DMS 273 (cell line): ENCODE measurements around the gene TOR1A.
A peak's percentile ranks its signal among the peaks of the same experiment; 100 is the strongest.
"Not testable (repeated sequence)": the region's sequence is repeated elsewhere in the genome, so short reads cannot be mapped to it uniquely, and the experiment has no call there.

Source experiments
- DNase-seq: peaks from one replicate; lab custom pipeline; 2025; ENCODE audit not compliant: unreplicated experiment; lab: John Stamatoyannopoulos, UW

TOR1A gene

GRCh38 chr9:129783516-129784361 is 40.2 kb downstream of the TOR1A start:
- DNase-seq = peak; percentile 85

- DNase-seq = no peak
Measured at GRCh38 chr9:129781981-129782380, 42.0 kb downstream of the TOR1A start.

GRCh38 chr9:129781131-129781530 is 42.8 kb downstream of the TOR1A start:
- DNase-seq = no peak

- no peak for DNase-seq
Measured at GRCh38 chr9:129779560-129780190, 44.3 kb downstream of the TOR1A start.

- DNase-seq = no peak
Measured at GRCh38 chr9:129778469-129778868, 45.5 kb downstream of the TOR1A start.

GRCh38 chr9:129777769-129778130 is 46.2 kb downstream of the TOR1A start:
- no peak for DNase-seq

GRCh38 chr9:129776938-129777768 is 46.8 kb downstream of the TOR1A start:
- DNase-seq = peak; percentile 49

- no peak for DNase-seq
Measured at GRCh38 chr9:129776566-129776937, 47.4 kb downstream of the TOR1A start.

GRCh38 chr9:129776096-129776495 is 47.8 kb downstream of the TOR1A start:
- not testable (repeated sequence) for DNase-seq

- DNase-seq = no peak
Measured at GRCh38 chr9:129775448-129775798, 48.5 kb downstream of the TOR1A start.

GRCh38 chr9:129774791-129775447 is 49.0 kb downstream of the TOR1A start:
- peak; percentile 21 for DNase-seq

GRCh38 chr9:129773262-129774048 is 50.5 kb downstream of the TOR1A start:
- no peak for DNase-seq

- DNase-seq = no peak
Measured at GRCh38 chr9:129770741-129771140, 53.2 kb downstream of the TOR1A start.

- DNase-seq = no peak
Measured at GRCh38 chr9:129769669-129770068, 54.3 kb downstream of the TOR1A start.

GRCh38 chr9:129768486-129768885 is 55.5 kb downstream of the TOR1A start:
- no peak for DNase-seq

- no peak for DNase-seq
Measured at GRCh38 chr9:129765764-129766317, 58.1 kb downstream of the TOR1A start.

GRCh38 chr9:129762985-129763926 is 60.7 kb downstream of the TOR1A start:
- DNase-seq = no peak
